GM23338 (cell line): ENCODE measurements around the gene CSRP2. TPM values are rescaled to one million over a fixed set of nuclear protein-coding genes. Genes with fewer than 3 reads are reported as not detected.

Experiments
- ATAC-seq: fragments of 200-7000 bp; cut with Tn5 transposase; 3 replicates; pipeline ENCODE4 v1.9.1; 2020
- DNase-seq: peaks from one replicate; pipeline ENCODE4 v3.0.0-alpha.2; 2015; ENCODE audit warnings: low spot score
- H2AFZ ChIP-seq: fragments of 200-600 bp; sonication (generic); 2 replicates; pipeline ENCODE4 v1.8.0; 2016; ENCODE audit warnings: antibody characterized with exemption, mild to moderate bottlenecking, moderate library complexity
- H3F3A ChIP-seq: fragments of 200-600 bp; sonication (generic); replicated peaks from 2 replicates; pipeline ENCODE4 v1.8.0; 2017; ENCODE audit warnings: antibody characterized with exemption, mixed run types, low read depth
- H3K27ac ChIP-seq: fragments of 200-600 bp; sonication (generic); 2 replicates; pipeline ENCODE4 v1.6.1; 2016; ENCODE audit warnings: low read depth
- H3K27me3 ChIP-seq: fragments of 200-600 bp; sonication (generic); 2 replicates; pipeline ENCODE4 v1.8.0; 2016; ENCODE audit warnings: mild to moderate bottlenecking, mixed run types, moderate library complexity; ENCODE audit not compliant: insufficient read depth
- H3K36me3 ChIP-seq: fragments of 200-600 bp; sonication (generic); 2 replicates; pipeline ENCODE4 v1.8.0; 2016; ENCODE audit warnings: mild to moderate bottlenecking; ENCODE audit not compliant: insufficient read depth
- H3K4me1 ChIP-seq: fragments of 200-600 bp; sonication (generic); 2 replicates; pipeline ENCODE4 v1.8.0; 2016; ENCODE audit warnings: mild to moderate bottlenecking, moderate library complexity; ENCODE audit not compliant: insufficient read depth
- H3K4me2 ChIP-seq: fragments of 200-600 bp; sonication (generic); 2 replicates; pipeline ENCODE4 v1.7.1; 2017; ENCODE audit warnings: mixed run types
- H3K4me3 ChIP-seq: fragments of 200-600 bp; sonication (generic); 2 replicates; pipeline ENCODE4 v1.6.1; 2016; ENCODE audit warnings: mixed run types
- H3K79me2 ChIP-seq: fragments of 200-600 bp; sonication (generic); replicated peaks from 2 replicates; pipeline ENCODE4 v1.8.0; 2017; ENCODE audit warnings: mild to moderate bottlenecking; ENCODE audit not compliant: insufficient read depth
- H3K9me2 ChIP-seq: fragments of 200-600 bp; sonication (generic); 2 replicates; pipeline ENCODE4 v1.8.0; 2017; ENCODE audit not compliant: insufficient read depth
- H4K20me1 ChIP-seq: fragments of 200-600 bp; sonication (generic); replicated peaks from 2 replicates; pipeline ENCODE4 v1.8.0; 2017; ENCODE audit warnings: mild to moderate bottlenecking; ENCODE audit not compliant: insufficient read depth
- H3K27ac Mint-ChIP-seq: 2 replicates; pipeline ENCODE4 v1.8.0; 2020; ENCODE audit warnings: inconsistent platforms, mild to moderate bottlenecking, moderate library complexity, mixed read lengths
- H3K27me3 Mint-ChIP-seq: 3 replicates; pipeline ENCODE4 v1.8.0; 2022; ENCODE audit warnings: low read depth, mild to moderate bottlenecking, moderate library complexity, mixed read lengths, inconsistent platforms; ENCODE audit not compliant: insufficient read depth, poor library complexity
- H3K36me3 Mint-ChIP-seq: 3 replicates; pipeline ENCODE4 v1.8.0; 2021; ENCODE audit warnings: low read depth, mild to moderate bottlenecking, inconsistent platforms, moderate library complexity, mixed read lengths
- H3K4me1 Mint-ChIP-seq: 3 replicates; pipeline ENCODE4 v1.8.0; 2020; ENCODE audit warnings: mild to moderate bottlenecking, inconsistent platforms, mixed read lengths
- H3K4me3 Mint-ChIP-seq: 3 replicates; pipeline ENCODE4 v1.8.0; 2021; ENCODE audit warnings: moderate library complexity, mild to moderate bottlenecking, inconsistent platforms, mixed read lengths
- H3K9me3 Mint-ChIP-seq: 3 replicates; pipeline ENCODE4 v1.8.0; 2020; ENCODE audit warnings: moderate library complexity, mild to moderate bottlenecking, inconsistent platforms, mixed read lengths
- CREB1 ChIP-seq: fragments of 250-450 bp; sonication (Bioruptor Pico); IDR thresholded peaks from 2 replicates; pipeline ENCODE4 v1.5.0; 2020; ENCODE audit warnings: low read depth, mild to moderate bottlenecking, moderate library complexity
- CTCF ChIP-seq, 2 experiments: fragments of 200-600 bp in 1 of 2; sonication (generic) in 1 of 2; conservative IDR thresholded peaks; 2 replicates each; pipeline versions ENCODE4 v1.5.1 to v1.6.1; 2016 to 2017; ENCODE audit warnings: antibody characterized with exemption in 2 of 2, low read depth in 2 of 2, mild to moderate bottlenecking in 2 of 2, moderate library complexity in 1 of 2
- EZH2 ChIP-seq: fragments of 200-600 bp; sonication (generic); IDR thresholded peaks from one replicate; pipeline ENCODE4 v1.8.0; 2017; ENCODE audit warnings: antibody characterized with exemption, mild to moderate bottlenecking, low read depth; ENCODE audit not compliant: unreplicated experiment
- EZH2phosphoT487 ChIP-seq: fragments of 200-600 bp; sonication (generic); IDR thresholded peaks from one replicate; pipeline ENCODE4 v1.8.1; 2018; ENCODE audit warnings: antibody characterized with exemption; ENCODE audit not compliant: unreplicated experiment
- JUNB ChIP-seq: IDR thresholded peaks from one replicate; pipeline ENCODE4 v1.6.1; 2016; ENCODE audit warnings: antibody characterized with exemption; ENCODE audit not compliant: unreplicated experiment
- NANOG ChIP-seq: IDR thresholded peaks from 2 replicates; pipeline ENCODE4 v1.6.1; 2016; ENCODE audit warnings: antibody characterized with exemption, borderline replicate concordance
- POLR2AphosphoS5 ChIP-seq: IDR thresholded peaks from 2 replicates; pipeline ENCODE4 v1.6.1; 2016; ENCODE audit warnings: antibody characterized with exemption, low read depth
- REST ChIP-seq: IDR thresholded peaks from one replicate; pipeline ENCODE4 v1.6.1; 2018; ENCODE audit warnings: antibody characterized with exemption; ENCODE audit not compliant: unreplicated experiment
- STAT1 ChIP-seq: IDR thresholded peaks from one replicate; pipeline ENCODE4 v1.6.1; 2016; ENCODE audit warnings: antibody characterized with exemption; ENCODE audit not compliant: unreplicated experiment
- ZNF114 ChIP-seq: fragments of 250-450 bp; sonication (Bioruptor Pico); IDR thresholded peaks from 2 replicates; pipeline ENCODE4 v1.5.0; 2020; ENCODE audit warnings: mild to moderate bottlenecking, moderate library complexity
- ZNF331 ChIP-seq: fragments of 250-450 bp; sonication (Bioruptor Pico); IDR thresholded peaks from 2 replicates; pipeline ENCODE4 v1.5.0; 2020; ENCODE audit warnings: low read depth, mild to moderate bottlenecking, moderate library complexity
- polyA plus RNA-seq: library from polyadenylated mRNA; unstranded; fragments of >200 nt; fragmentation: Nextera tagmentation; extraction: Ambion mirVana; gene quantifications from 2 replicates; pipeline ENCODE4 v1.2.1, GENCODE V29; 2016
- total RNA-seq: library from RNA; depleted of rRNA; stranded (reverse); fragments of >200 nt; shearing (Covaris generic); gene quantifications from 2 replicates; pipeline ENCODE4 v1.2.3, GENCODE V29; 2014
- TF ChIP-seq, protein P1 (sequence below): fragments of 250-450 bp; sonication (Bioruptor Pico); IDR thresholded peaks from 2 replicates; pipeline ENCODE4 v1.5.0; 2020; ENCODE audit warnings: mild to moderate bottlenecking, moderate library complexity
- TF ChIP-seq, protein P2 (sequence below): IDR thresholded peaks from 2 replicates; pipeline ENCODE4 v1.6.1; 2016; ENCODE audit warnings: antibody characterized with exemption

Gene CSRP2
- total and polyA plus RNA-seq, 2 experiments from 2014 or later = 166 to 315 TPM

GRCh38 chr12:76901628-76902380, 23.0 kb upstream of the CSRP2 start:
- TF ChIP-seq, protein P1, sequence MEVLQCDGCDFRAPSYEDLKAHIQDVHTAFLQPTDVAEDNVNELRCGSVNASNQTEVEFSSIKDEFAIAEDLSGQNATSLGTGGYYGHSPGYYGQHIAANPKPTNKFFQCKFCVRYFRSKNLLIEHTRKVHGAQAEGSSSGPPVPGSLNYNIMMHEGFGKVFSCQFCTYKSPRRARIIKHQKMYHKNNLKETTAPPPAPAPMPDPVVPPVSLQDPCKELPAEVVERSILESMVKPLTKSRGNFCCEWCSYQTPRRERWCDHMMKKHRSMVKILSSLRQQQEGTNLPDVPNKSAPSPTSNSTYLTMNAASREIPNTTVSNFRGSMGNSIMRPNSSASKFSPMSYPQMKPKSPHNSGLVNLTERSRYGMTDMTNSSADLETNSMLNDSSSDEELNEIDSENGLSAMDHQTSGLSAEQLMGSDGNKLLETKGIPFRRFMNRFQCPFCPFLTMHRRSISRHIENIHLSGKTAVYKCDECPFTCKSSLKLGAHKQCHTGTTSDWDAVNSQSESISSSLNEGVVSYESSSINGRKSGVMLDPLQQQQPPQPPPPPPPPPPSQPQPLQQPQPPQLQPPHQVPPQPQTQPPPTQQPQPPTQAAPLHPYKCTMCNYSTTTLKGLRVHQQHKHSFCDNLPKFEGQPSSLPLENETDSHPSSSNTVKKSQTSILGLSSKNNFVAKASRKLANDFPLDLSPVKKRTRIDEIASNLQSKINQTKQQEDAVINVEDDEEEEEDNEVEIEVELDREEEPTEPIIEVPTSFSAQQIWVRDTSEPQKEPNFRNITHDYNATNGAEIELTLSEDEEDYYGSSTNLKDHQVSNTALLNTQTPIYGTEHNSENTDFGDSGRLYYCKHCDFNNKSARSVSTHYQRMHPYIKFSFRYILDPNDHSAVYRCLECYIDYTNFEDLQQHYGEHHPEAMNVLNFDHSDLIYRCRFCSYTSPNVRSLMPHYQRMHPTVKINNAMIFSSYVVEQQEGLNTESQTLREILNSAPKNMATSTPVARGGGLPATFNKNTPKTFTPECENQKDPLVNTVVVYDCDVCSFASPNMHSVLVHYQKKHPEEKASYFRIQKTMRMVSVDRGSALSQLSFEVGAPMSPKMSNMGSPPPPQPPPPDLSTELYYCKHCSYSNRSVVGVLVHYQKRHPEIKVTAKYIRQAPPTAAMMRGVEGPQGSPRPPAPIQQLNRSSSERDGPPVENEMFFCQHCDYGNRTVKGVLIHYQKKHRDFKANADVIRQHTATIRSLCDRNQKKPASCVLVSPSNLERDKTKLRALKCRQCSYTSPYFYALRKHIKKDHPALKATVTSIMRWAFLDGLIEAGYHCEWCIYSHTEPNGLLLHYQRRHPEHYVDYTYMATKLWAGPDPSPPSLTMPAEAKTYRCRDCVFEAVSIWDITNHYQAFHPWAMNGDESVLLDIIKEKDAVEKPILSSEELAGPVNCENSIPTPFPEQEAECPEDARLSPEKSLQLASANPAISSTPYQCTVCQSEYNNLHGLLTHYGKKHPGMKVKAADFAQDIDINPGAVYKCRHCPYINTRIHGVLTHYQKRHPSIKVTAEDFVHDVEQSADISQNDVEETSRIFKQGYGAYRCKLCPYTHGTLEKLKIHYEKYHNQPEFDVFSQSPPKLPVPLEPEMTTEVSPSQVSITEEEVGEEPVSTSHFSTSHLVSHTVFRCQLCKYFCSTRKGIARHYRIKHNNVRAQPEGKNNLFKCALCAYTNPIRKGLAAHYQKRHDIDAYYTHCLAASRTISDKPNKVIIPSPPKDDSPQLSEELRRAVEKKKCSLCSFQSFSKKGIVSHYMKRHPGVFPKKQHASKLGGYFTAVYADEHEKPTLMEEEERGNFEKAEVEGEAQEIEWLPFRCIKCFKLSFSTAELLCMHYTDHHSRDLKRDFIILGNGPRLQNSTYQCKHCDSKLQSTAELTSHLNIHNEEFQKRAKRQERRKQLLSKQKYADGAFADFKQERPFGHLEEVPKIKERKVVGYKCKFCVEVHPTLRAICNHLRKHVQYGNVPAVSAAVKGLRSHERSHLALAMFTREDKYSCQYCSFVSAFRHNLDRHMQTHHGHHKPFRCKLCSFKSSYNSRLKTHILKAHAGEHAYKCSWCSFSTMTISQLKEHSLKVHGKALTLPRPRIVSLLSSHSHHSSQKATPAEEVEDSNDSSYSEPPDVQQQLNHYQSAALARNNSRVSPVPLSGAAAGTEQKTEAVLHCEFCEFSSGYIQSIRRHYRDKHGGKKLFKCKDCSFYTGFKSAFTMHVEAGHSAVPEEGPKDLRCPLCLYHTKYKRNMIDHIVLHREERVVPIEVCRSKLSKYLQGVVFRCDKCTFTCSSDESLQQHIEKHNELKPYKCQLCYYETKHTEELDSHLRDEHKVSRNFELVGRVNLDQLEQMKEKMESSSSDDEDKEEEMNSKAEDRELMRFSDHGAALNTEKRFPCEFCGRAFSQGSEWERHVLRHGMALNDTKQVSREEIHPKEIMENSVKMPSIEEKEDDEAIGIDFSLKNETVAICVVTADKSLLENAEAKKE = no peak
- no peak for TF ChIP-seq JUNB
- no peak for TF ChIP-seq CTCF (conservative IDR thresholded peaks at IDR 0.05; ENCODE audit: low read depth in 2 of 2)
- no peak for TF ChIP-seq POLR2AphosphoS5
- no peak for TF ChIP-seq REST
- no peak for TF ChIP-seq CREB1 (CRISPR knock-in tag)
- TF ChIP-seq EZH2phosphoT487 = no peak
- TF ChIP-seq STAT1 = no peak
- TF ChIP-seq EZH2 = no peak
- no peak for TF ChIP-seq ZNF331
- no peak for TF ChIP-seq ZNF114
- TF ChIP-seq, protein P2, sequence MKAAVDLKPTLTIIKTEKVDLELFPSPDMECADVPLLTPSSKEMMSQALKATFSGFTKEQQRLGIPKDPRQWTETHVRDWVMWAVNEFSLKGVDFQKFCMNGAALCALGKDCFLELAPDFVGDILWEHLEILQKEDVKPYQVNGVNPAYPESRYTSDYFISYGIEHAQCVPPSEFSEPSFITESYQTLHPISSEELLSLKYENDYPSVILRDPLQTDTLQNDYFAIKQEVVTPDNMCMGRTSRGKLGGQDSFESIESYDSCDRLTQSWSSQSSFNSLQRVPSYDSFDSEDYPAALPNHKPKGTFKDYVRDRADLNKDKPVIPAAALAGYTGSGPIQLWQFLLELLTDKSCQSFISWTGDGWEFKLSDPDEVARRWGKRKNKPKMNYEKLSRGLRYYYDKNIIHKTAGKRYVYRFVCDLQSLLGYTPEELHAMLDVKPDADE = no peak
- TF ChIP-seq NANOG = no peak
- Histone ChIP-seq H3K79me2 (no peaks in the 10 kb centered on the region), H4K20me1 (no peaks in the 10 kb centered on the region), H3K27me3 (no peaks in the 10 kb centered on the region), H3K36me3 (no peaks in the 10 kb centered on the region), H3F3A (no peaks in the 10 kb centered on the region), H2AFZ (peak overlapping the region; percentile 28; the same call in 1 of the 2 replicates), H3K27ac (no peak overlapping the region), H3K4me1 (peaks cover 8% of the 10 kb centered on the region; the same call in 1 of the 2 replicates), H3K4me3 (no peak overlapping the region), H3K4me2 (no peak overlapping the region), H3K9me2 (peaks cover 4% of the 10 kb centered on the region)
- Mint-ChIP-seq H3K36me3 (0 out of 3 replicates have a peak, but pooled peaks cover 3% of the 10 kb centered on the region), H3K4me1 (peaks cover 16% of the 10 kb centered on the region), H3K27me3 (no peaks in the 10 kb centered on the region), H3K4me3 (no peak overlapping the region), H3K27ac (no peak overlapping the region), H3K9me3 (no peaks in the 10 kb centered on the region)
- ATAC-seq (no peak), DNase-seq (no peak)
